DND-41 (cell line): ENCODE results near the gene PAK4.

Experiments
- ATAC-seq: fragments of 200-7000 bp; cut with Tn5 transposase; 3 replicates; pipeline ENCODE4 v1.9.1; 2021; ENCODE audit warnings: low read depth; ENCODE audit not compliant: insufficient read depth
- DNase-seq: peaks from one replicate; pipeline ENCODE4 v3.0.0-alpha.2; 2020
- H2AFZ ChIP-seq: 2 replicates; pipeline ENCODE4 v1.6.0; 2012; ENCODE audit warnings: low read depth, low read length
- H3K27ac ChIP-seq: 2 replicates; pipeline ENCODE4 v1.5.1; 2012; ENCODE audit warnings: low read length, inconsistent platforms
- H3K27me3 ChIP-seq: fragments of 200-600 bp; sonication (generic); 2 replicates; pipeline ENCODE4 v1.6.0; 2012; ENCODE audit warnings: low read length, mild to moderate bottlenecking, inconsistent platforms; ENCODE audit not compliant: insufficient read depth, poor library complexity
- H3K36me3 ChIP-seq: 2 replicates; pipeline ENCODE4 v1.5.1; 2012; ENCODE audit warnings: low read length, inconsistent platforms; ENCODE audit not compliant: insufficient read depth
- H3K4me1 ChIP-seq: 2 replicates; pipeline ENCODE4 v1.5.1; 2012; ENCODE audit warnings: mild to moderate bottlenecking, low read length; ENCODE audit not compliant: insufficient read depth
- H3K4me2 ChIP-seq: 2 replicates; pipeline ENCODE4 v1.6.0; 2012; ENCODE audit warnings: mild to moderate bottlenecking, moderate library complexity, low read length, inconsistent platforms; ENCODE audit not compliant: insufficient read depth
- H3K4me3 ChIP-seq, 2 experiments: fragments of 200-600 bp in 1 of 2; shearing (Covaris generic) in 1 of 2; 2 replicates each; pipeline ENCODE4 v1.5.1; 2012 to 2016; ENCODE audit warnings: inconsistent platforms in 2 of 2, low read length in 2 of 2, mild to moderate bottlenecking in 2 of 2, low read depth in 1 of 2, moderate library complexity in 1 of 2
- H3K79me2 ChIP-seq: 2 replicates; pipeline ENCODE4 v1.6.0; 2012; ENCODE audit warnings: low read length, inconsistent platforms; ENCODE audit not compliant: insufficient read depth
- H3K9ac ChIP-seq: 2 replicates; pipeline ENCODE4 v1.6.0; 2012; ENCODE audit warnings: low read depth, mild to moderate bottlenecking, inconsistent platforms, low read length, moderate library complexity
- H3K9me3 ChIP-seq: 2 replicates; pipeline ENCODE4 v1.5.1; 2012; ENCODE audit warnings: low read length, moderate library complexity, mild to moderate bottlenecking, inconsistent platforms; ENCODE audit not compliant: insufficient read depth, severe bottlenecking
- H4K20me1 ChIP-seq: 2 replicates; pipeline ENCODE4 v1.6.0; 2012; ENCODE audit warnings: low read length; ENCODE audit not compliant: insufficient read depth
- EZH2 ChIP-seq: IDR thresholded peaks from 3 replicates; pipeline ENCODE4 v1.6.1; 2012; ENCODE audit warnings: borderline replicate concordance, low read depth, mild to moderate bottlenecking, moderate library complexity, low read length, inconsistent platforms; ENCODE audit not compliant: severe bottlenecking
- TF ChIP-seq, protein P1 (sequence below): IDR thresholded peaks from 2 replicates; pipeline ENCODE4 v1.5.1; 2012; ENCODE audit warnings: borderline replicate concordance, low read length, moderate library complexity, mild to moderate bottlenecking; ENCODE audit not compliant: poor library complexity, severe bottlenecking; ENCODE audit errors: extremely low read depth

PAK4 gene

DNA sequence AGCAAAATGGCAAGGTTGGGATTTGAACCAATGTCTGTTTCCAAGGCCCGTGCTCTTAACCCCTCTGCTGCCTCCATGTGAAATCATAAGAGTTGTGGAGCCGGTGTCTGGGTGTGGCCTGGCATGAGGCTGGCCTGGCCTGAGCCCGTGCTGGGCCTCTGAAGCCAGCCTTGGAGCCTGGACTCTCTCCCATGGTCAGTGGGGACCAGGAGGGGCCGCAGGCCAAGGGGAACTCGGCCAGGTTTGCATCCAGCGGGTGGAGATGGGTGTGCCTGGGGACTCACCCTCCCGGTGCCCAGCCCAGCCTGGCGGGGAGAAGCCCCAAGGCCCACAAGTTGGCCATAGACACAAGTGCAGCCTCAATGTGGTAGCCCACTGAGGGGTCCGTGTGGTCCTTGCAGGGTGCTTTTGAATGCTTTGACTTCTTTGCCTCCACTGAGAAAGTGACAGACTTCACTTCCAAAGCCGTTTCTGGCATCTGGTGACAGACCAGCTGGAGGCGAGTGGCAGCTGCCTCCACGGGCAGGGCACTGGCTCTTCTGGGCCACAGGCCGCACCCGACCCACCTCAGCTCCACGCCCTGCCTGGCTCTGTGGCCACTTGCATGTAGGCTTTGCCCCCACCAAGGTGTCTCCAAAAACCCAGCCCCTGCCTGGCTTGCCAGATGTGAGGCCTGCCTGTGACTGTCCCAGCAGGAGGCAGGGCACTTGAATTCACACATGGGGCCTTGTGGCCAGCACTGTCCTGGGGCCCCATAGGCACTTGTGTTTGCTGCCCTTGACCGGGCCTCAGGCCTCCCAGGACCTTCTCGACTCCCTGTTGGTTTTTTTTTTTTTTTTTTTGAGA is 45.0 kb downstream of the PAK4 start:
- Histone ChIP-seq H3K9ac (no peak overlapping the region), H3K36me3 (peaks cover 62% of the 10 kb centered on the region), H3K27ac (no peak overlapping the region), H4K20me1 (peaks cover 53% of the 10 kb centered on the region), H2AFZ (no peak overlapping the region), H3K27me3 (no peaks in the 10 kb centered on the region), H3K9me3 (no peaks in the 10 kb centered on the region), H3K4me1 (no peaks in the 10 kb centered on the region), H3K4me2 (no peak overlapping the region), H3K79me2 (peaks cover 8% of the 10 kb centered on the region), H3K4me3 (no peak overlapping the region)
- ATAC-seq (no peak), DNase-seq (no peak)
- TF ChIP-seq, protein P1, sequence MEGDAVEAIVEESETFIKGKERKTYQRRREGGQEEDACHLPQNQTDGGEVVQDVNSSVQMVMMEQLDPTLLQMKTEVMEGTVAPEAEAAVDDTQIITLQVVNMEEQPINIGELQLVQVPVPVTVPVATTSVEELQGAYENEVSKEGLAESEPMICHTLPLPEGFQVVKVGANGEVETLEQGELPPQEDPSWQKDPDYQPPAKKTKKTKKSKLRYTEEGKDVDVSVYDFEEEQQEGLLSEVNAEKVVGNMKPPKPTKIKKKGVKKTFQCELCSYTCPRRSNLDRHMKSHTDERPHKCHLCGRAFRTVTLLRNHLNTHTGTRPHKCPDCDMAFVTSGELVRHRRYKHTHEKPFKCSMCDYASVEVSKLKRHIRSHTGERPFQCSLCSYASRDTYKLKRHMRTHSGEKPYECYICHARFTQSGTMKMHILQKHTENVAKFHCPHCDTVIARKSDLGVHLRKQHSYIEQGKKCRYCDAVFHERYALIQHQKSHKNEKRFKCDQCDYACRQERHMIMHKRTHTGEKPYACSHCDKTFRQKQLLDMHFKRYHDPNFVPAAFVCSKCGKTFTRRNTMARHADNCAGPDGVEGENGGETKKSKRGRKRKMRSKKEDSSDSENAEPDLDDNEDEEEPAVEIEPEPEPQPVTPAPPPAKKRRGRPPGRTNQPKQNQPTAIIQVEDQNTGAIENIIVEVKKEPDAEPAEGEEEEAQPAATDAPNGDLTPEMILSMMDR, result no peak
- TF ChIP-seq EZH2, result no peak

- H3K4me1 ChIP-seq, result no peaks in the 10 kb centered on the region
- TF ChIP-seq, protein P1, result no peak
- no peak for TF ChIP-seq EZH2
- H3K4me3 ChIP-seq, result no peak overlapping the region
- H3K9me3 ChIP-seq, result no peaks in the 10 kb centered on the region
- H3K9ac ChIP-seq, result no peak overlapping the region
- H3K27ac ChIP-seq, result no peak overlapping the region
- no peak overlapping the region for H3K4me2 ChIP-seq
- DNase-seq, result no peak
- peaks cover 2% of the 10 kb centered on the region; the same call in 1 of the 2 replicates for H3K79me2 ChIP-seq
- no peaks in the 10 kb centered on the region for H3K27me3 ChIP-seq
- peaks cover 71% of the 10 kb centered on the region for H3K36me3 ChIP-seq
- ATAC-seq, result no peak
- H4K20me1 ChIP-seq, result peaks cover 44% of the 10 kb centered on the region
- no peak overlapping the region for H2AFZ ChIP-seq
Observed at GRCh38 chr19:39171479-39172465, 46.2 kb downstream of the PAK4 start.

- no peaks in the 10 kb centered on the region for H3K27me3 ChIP-seq
- peaks cover 82% of the 10 kb centered on the region for H3K36me3 ChIP-seq
- no peak overlapping the region for H2AFZ ChIP-seq
- TF ChIP-seq EZH2, result no peak
- no peaks in the 10 kb centered on the region for H3K79me2 ChIP-seq
- no peaks in the 10 kb centered on the region for H3K9me3 ChIP-seq
- H3K4me3 ChIP-seq, result no peak overlapping the region
- no peaks in the 10 kb centered on the region for H3K4me1 ChIP-seq
- peaks cover 35% of the 10 kb centered on the region for H4K20me1 ChIP-seq
- H3K9ac ChIP-seq, result no peak overlapping the region
- no peak overlapping the region for H3K4me2 ChIP-seq
- DNase-seq, result no peak
- ATAC-seq, result no peak
- H3K27ac ChIP-seq, result no peak overlapping the region
Observed at GRCh38 chr19:39172700-39173501, 47.3 kb downstream of the PAK4 start.
